GM19043 (cell line): ENCODE results near the gene MAN1C1.
"Not testable (repeated sequence)": the region's sequence is repeated elsewhere in the genome, so short reads cannot be mapped to it uniquely, and the experiment has no call there.

Experiments used
- ATAC-seq: cut with Tn5 transposase; IDR thresholded peaks from one replicate; pipeline ENCODE4 v1.9.1; 2021; ENCODE audit warnings: low read depth; ENCODE audit not compliant: unreplicated experiment

The MAN1C1 gene

GRCh38 chr1:25694167-25695007 lies 77.8 kb downstream of the MAN1C1 start:
- ATAC-seq = no peak

DNA sequence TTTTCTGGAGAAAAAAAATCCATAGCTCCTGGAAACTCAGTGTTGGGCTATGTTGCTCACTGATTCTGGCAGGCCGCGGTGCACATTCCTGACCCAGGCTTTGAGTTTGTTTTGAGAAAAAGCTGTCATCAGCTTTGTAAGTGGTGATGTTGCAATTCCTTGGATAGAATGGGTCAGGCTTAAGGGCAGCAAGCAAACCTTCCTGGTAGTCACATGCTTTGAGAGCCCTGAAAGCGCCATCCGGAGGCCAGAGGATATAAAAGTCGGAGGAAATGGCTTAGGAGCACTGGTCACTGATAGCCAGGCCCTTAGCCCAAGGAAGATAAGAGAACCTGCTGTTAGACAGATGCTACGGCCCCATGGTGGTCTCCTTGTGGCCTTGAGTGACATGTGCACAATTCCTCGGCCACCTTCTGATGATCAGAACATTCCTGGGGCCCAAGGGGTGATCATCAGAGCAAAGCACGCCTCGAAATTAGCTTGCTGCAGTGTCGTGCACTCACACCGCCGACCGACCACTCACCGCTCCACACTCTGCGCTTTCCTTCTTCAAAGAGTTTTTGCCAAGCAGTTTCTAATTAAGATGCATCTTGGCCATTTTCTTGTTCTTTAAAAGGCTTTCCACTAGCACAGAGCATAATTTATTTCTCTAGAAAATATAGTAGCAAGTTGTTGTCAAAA lies 78.6 kb downstream of the MAN1C1 start:
- no peak for ATAC-seq

- ATAC-seq = no peak
These were observed 79.2 kb downstream of the MAN1C1 start for GRCh38 chr1:25695771-25696311.

DNA sequence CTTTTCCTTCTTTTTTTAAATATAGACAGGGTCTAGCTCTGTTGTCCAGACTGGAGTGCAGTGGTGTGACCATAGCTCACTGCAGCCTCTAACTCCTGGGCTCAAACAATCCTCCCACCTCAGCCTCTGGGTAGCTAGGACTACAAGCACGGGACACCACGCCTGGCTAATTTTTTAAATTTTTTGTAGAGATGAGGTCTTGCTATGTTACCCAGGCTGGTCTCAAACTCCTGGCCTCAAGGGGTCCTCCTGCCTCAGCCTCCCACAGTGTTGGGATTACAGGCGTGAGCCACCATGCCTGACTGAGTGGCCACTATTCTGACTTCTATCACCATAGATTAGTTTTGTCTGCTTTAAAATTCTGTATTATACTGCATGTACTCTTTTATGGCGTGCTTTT lies 80.1 kb downstream of the MAN1C1 start:
- not testable (repeated sequence) for ATAC-seq

DNA sequence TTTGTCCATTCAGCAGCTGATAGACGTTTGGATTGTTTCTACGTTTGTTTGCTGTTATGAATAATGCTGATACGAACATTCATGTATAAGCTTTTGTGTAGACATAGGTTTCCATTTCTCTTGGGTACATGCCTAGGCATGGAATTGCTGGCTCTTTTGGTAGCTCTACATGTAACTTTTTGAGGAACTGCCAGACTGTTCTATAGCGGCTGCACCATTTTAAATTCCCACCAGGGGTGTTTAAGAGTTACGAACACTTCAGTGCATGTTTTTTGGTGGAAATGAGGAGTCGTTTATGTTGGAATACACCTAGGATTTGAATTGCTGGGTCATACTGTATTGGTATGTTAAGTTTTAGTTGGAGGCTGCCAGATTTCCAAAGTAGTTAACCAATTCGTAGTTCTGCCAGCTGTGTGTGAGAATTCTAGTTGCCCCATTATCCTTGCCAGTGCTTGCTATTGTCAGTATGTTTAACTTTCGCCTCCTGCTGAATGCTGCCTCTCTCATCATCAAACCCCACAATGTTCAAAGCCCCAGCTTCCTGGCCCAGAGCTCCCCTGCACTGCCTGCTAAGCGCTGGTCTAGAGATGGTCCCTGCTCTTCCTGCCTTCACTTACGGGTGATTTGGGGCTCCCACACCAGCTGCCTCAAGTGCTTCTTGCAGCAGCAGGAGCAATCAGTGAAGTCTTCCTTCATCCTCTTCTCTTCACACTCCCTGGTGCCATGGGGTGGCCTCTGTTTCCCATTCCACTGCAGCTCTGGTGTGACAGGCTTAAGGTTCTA lies 81.0 kb downstream of the MAN1C1 start:
- ATAC-seq = no peak

DNA sequence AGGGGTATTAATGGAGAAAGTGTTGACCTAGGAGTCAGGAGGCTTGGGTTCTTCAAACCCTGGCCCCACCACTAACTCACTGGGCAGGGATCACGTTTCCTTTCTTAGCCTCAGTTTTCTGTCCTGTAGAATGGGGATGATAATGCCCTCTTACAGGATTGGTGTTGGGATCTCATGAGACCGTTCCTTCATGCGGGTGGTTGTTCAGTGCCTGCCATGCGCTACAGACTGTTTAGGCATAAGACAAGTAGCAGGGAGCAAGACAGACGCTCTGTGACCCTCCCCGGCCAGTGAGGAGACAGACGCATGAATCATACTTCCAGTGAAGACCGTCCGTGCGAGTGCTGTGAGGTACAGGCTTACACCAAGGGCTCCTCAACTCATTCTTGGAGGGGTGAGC lies 81.7 kb downstream of the MAN1C1 start:
- ATAC-seq = no peak

DNA sequence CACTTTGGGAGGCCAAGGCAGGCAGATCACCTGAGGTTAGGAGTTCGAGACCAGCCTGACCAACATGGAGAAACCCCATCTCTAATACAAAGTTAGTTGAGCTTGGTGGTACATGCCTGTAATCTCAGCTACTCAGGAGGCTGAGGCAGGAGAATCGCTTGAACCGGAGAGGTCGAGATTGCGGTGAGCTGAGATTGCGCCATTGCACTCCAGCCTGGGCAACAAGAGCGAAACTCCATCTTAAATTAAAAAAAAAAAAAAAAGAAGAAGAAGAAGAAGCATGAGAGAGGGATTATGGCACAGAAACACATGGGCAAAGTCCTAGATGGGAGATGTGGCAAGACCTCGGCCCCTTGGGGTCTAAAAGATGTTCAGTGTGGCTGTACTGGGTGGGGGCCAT lies 82.5 kb downstream of the MAN1C1 start:
- not testable (repeated sequence) for ATAC-seq

GRCh38 chr1:25699500-25700143 lies 83.0 kb downstream of the MAN1C1 start:
- ATAC-seq = no peak

GRCh38 chr1:25700144-25700523 lies 83.5 kb downstream of the MAN1C1 start:
- ATAC-seq = no peak

DNA sequence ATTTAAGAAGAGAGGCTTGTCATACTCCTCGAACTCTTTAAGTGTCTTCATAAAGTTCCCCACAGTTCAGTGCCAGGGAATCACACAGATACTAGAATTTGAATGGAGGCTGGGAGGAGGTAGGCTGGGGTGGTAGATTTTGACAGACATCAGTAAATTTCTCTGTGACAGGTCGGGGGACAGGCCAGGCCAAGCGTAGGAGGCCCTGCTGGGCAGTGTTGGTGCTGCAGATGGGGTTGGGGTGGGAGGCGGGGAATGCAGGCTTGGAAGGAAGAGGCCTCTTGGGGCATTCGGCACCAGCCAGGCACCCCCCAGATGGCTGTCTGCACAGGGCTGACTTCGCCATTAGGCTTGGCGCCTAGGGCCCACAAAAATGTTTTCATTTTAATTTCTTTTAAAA lies 84.0 kb downstream of the MAN1C1 start:
- ATAC-seq = no peak

- no peak for ATAC-seq
These were observed 84.6 kb downstream of the MAN1C1 start for GRCh38 chr1:25701030-25701785.

DNA sequence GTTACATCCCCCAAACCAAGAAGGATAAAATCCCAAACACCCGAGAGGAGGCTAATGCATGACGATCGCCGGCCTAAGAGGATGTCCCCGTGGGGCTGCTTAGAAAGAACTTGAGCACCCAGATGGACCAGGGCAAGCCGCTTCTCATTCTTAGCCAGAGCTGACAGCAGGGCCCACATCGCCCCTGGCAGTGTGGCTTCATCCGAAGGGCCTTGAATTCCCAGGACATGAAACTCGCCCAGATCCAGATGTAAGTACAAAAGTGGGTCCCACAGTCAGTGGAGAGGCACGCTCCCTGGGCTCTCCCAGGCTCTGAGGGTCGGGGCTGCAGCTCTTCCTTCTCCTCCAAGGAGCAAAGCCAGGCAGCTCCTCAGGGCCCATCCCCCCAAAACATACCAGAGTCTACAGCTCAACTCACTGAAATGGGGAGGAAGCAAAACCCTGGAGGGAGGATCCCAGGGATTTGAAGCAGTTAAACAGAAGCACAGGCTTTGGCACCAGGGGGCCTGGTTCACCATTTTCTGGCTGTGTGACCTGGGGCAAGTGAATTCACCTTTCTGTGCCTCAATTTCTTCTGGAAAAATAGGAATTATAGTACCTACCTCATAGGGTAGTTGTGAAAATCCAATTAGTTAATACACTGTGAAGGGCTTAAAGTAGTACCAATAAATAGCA lies 85.6 kb downstream of the MAN1C1 start:
- ATAC-seq = no peak

DNA sequence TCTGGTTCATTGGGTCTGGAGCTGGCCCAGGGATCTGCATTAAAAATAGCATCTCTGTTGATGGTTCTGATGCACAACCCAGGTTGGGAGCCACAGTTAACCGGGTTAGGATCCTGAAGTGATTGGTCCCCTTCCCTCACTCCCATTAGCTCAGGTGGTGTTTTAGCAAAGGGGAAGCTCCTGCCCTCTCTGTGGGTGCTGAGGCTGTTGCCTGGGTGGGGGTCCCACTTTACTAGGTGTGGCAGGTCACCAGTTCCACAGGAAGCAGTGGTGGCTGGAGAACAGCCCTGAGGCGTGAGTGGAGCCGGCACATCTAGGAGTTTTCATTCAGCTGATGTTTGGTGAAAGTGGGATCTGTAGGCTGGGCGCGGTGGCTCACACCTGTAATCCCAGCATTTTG lies 86.5 kb downstream of the MAN1C1 start:
- ATAC-seq = no peak

DNA sequence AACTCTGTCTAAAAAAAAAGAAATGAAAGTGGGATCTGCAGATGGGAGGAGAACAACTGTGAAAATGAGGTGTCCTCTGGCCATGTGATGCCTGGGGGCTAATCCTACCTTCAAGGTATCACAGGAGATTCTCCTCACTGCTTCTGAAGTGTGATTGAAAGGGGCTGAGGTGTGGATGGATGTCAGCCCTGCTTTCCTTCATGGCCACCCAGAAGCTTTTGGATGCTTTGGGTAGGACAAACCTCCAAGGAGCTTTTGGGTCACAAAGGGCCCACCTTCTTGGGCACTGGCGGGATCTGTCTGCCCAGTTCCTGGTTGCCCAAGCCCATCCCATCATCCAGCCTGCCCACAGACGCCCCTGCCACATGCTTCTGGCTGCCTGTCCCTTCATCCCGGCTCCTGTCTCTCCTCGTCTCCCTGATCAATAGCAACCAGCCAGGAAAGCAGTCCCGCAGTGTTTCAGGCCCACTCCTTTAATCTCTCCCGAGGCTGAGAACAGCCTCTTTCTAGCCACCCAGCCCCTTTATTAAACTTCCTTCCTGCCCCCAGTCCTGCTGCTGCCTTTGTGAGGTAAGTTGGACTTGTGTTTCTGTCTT lies 87.2 kb downstream of the MAN1C1 start:
- no peak for ATAC-seq

DNA sequence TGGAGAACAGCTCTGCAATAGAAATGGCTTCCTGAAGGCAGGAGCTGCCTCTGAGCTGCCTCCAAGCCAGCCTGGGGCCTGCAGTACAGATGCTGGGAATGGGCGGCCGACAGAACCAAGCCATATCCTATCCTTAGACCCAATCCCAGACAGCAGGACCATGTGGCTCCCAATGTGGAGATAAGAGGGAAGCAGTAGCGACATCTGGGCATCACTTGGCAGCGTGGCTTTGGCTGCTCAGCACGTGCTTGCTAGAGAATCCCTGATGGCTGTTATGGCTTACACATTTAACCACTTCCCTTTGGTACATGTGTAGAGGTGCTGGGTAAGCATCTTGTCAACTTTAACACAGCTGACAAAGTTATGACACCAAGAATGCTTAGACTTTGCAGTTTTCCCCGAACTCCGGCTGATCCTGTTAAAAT lies 87.7 kb downstream of the MAN1C1 start:
- no peak for ATAC-seq

GRCh38 chr1:25705699-25706098 lies 89.1 kb downstream of the MAN1C1 start:
- no peak for ATAC-seq

- no peak for ATAC-seq
These were observed 89.8 kb downstream of the MAN1C1 start for GRCh38 chr1:25706146-25707089.
